HL-60 (cell line): ENCODE results near the gene MAST3.
A peak's percentile ranks its signal among the peaks of the same experiment; 100 is the strongest.

Source experiments
- DNase-seq, 2 experiments: peaks; one replicate each; pipeline ENCODE4 v3.0.0-alpha.2; 2010 to 2020; ENCODE audit warnings: low read depth in 1 of 2, low spot score in 1 of 2
- H3K27ac ChIP-seq: fragments of 250-450 bp; sonication (Bioruptor Pico); replicated peaks from 2 replicates; pipeline ENCODE4 v1.5.1; 2020; ENCODE audit warnings: mild to moderate bottlenecking, moderate library complexity
- H3K27me3 ChIP-seq: fragments of 250-450 bp; sonication (Bioruptor Pico); 2 replicates; pipeline ENCODE4 v1.5.1; 2021; ENCODE audit warnings: mild to moderate bottlenecking, moderate library complexity; ENCODE audit not compliant: insufficient read depth, poor library complexity, severe bottlenecking
- H3K4me3 ChIP-seq: replicated peaks from 2 replicates; pipeline ENCODE4 v1.5.1; 2011; ENCODE audit warnings: mild to moderate bottlenecking, control low read depth, low read length; ENCODE audit not compliant: insufficient read depth
- GABPA ChIP-seq: IDR thresholded peaks from 2 replicates; pipeline ENCODE4 v1.6.1; 2012; ENCODE audit warnings: low read depth
- POLR2AphosphoS5 ChIP-seq: IDR thresholded peaks from 2 replicates; pipeline ENCODE4 v1.6.1; 2012; ENCODE audit warnings: low read depth
- REST ChIP-seq: IDR thresholded peaks from 2 replicates; pipeline ENCODE4 v1.6.1; 2012; ENCODE audit warnings: low read depth; ENCODE audit not compliant: insufficient replicate concordance
- SPI1 ChIP-seq: IDR thresholded peaks from 2 replicates; pipeline ENCODE4 v1.6.1; 2012; ENCODE audit warnings: low read depth, mild to moderate bottlenecking, borderline replicate concordance
- TF ChIP-seq, protein P1 (sequence below): IDR thresholded peaks from one replicate; pipeline ENCODE4 v1.5.1; 2011; ENCODE audit warnings: low read length, control low read depth, inconsistent platforms; ENCODE audit not compliant: insufficient read depth

MAST3 gene

DNA sequence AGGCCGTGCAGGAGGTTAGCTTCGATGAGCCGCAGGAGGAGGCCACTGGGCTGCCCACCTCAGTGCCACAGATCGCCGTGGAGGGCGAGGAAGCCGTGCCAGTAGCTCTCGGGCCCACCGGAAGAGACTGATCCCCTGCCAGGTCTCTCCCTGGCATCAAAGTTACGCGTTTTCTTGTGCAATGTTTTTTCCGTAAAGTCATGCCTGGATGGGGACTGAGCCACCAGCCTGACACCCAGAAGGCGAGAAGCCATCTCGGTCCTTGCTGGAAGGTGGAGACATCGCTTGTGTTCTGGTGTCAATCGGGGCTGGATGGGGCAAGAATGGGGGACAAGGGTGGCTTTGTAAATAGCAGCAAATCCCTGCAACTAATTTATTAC is 52.0 kb downstream of the MAST3 start:
- Histone ChIP-seq H3K27me3 (no peaks in the 10 kb centered on the region), H3K4me3 (no peak overlapping the region), H3K27ac (no peak overlapping the region)
- DNase-seq: no peak
- TF ChIP-seq GABPA (no peak), POLR2AphosphoS5 (no peak), SPI1 (no peak)

- Histone ChIP-seq H3K4me3 (no peak overlapping the region), H3K27me3 (no peaks in the 10 kb centered on the region), H3K27ac (0 out of 2 replicates have a peak overlapping the region, but pooled peaks have one; percentile 99)
- TF ChIP-seq POLR2AphosphoS5 (no peak), GABPA (no peak), SPI1 (no peak), REST (no peak)
- TF ChIP-seq, protein P1, sequence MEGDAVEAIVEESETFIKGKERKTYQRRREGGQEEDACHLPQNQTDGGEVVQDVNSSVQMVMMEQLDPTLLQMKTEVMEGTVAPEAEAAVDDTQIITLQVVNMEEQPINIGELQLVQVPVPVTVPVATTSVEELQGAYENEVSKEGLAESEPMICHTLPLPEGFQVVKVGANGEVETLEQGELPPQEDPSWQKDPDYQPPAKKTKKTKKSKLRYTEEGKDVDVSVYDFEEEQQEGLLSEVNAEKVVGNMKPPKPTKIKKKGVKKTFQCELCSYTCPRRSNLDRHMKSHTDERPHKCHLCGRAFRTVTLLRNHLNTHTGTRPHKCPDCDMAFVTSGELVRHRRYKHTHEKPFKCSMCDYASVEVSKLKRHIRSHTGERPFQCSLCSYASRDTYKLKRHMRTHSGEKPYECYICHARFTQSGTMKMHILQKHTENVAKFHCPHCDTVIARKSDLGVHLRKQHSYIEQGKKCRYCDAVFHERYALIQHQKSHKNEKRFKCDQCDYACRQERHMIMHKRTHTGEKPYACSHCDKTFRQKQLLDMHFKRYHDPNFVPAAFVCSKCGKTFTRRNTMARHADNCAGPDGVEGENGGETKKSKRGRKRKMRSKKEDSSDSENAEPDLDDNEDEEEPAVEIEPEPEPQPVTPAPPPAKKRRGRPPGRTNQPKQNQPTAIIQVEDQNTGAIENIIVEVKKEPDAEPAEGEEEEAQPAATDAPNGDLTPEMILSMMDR: no peak
- DNase-seq: no peak
Measured at GRCh38 chr19:18150776-18151624, 53.4 kb downstream of the MAST3 start.

GRCh38 chr19:18152442-18152816 is 54.9 kb downstream of the MAST3 start:
- peak; percentile 98 to 100 for DNase-seq
- Histone ChIP-seq H3K27ac (peak overlapping the region; percentile 99), H3K27me3 (no peaks in the 10 kb centered on the region), H3K4me3 (peak overlapping the region; percentile 39)
- TF ChIP-seq POLR2AphosphoS5 (peak; percentile 54), REST (no peak), SPI1 (peak; percentile 98), GABPA (no peak; the same call in 1 of the 2 replicates)
- TF ChIP-seq, protein P1: peak; percentile 85

DNA sequence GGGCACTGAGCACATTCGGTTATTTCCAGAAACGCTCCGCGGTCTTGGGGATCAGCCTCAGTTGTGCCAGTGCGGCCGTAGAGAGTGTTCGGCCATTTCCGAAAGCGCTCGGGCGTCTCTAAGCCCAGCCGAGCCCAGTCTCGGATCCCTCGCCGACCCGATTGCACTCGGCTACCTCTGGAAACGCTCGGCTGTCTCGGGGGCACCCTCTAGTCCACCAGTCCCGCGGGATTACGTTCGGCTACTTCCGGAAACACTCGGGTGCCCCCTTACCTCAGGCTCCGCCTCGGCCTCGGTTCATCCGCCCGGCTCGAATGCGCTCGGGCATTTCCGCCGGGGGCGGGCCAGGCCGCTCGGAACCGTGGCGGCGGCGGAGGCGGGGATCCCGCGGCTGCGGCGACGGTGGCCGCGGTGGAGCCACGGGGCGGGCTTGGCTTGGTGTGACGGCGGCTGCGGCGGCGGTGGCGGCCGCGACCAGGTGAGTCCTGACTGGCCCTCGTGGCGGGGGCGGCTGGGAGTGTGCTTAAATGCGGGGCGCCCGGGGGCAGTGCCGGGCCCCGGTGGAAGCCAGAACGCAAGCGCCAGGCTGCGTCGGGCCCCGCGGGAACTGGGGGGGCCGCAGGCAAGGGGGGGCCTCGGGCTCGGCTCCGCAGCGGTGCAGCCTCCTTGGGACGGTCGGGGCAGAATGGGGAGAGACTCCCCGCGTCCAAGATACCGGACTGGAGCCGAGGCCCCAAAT is 55.4 kb downstream of the MAST3 start, which contains the start of gene PIK3R2:
Gene PIK3R2 (plus strand): TSS at position 347 of the 739 bp plus-strand sequence. CDS start 2,717 bp downstream, outside the sequence.
- DNase-seq: peak; percentile 96 to 99
- no peaks in the 10 kb centered on the region for H3K27me3 ChIP-seq
- 0 out of 2 replicates have a peak, but pooled peaks have one; percentile 7 for TF ChIP-seq GABPA
- no peak for TF ChIP-seq SPI1
- H3K27ac ChIP-seq: peak within 1 kb of the TSS; percentile 99
- peak within 1 kb of the TSS; percentile 84 for H3K4me3 ChIP-seq
